HEK293 (cell line): ENCODE results near the gene SPNS2.

Source experiments
- CTCF ChIA-PET: fragments of 350-600 bp; formaldehyde crosslinking; extraction: SDS; loops from one replicate; lab custom pipeline; 2021; ENCODE audit warnings: antibody characterized with exemption; lab: Yijun Ruan, JAX
- POLR2A ChIA-PET: fragments of 300-600 bp; formaldehyde crosslinking; extraction: SDS; loops from one replicate; lab custom pipeline; 2020; ENCODE audit warnings: antibody characterized with exemption, inconsistent platforms; lab: Yijun Ruan, JAX
- H3K27ac ChIP-seq: fragments of 200-500 bp; sonication (Bioruptor generic); 2 replicates; pipeline ENCODE4 v1.5.1; 2014; ENCODE audit warnings: low read depth, low read length, control low read depth, inconsistent platforms; ENCODE audit errors: extremely low read depth
- H3K36me3 ChIP-seq, 2 experiments: fragments of 200-500 bp in 1 of 2; sonication (Bioruptor generic) in 1 of 2; 1 replicate in 1 of 2; 2 replicates in 1 of 2; pipeline ENCODE4 v1.5.1; 2014 to 2017; ENCODE audit warnings: inconsistent platforms in 2 of 2, low read length in 2 of 2; ENCODE audit not compliant: control insufficient read depth in 2 of 2, insufficient read depth in 1 of 2
- H3K4me1 ChIP-seq: fragments of 200-500 bp; sonication (Bioruptor generic); 2 replicates; pipeline ENCODE4 v1.5.1; 2014; ENCODE audit warnings: mild to moderate bottlenecking, low read length, inconsistent platforms; ENCODE audit not compliant: control insufficient read depth, insufficient read depth
- H3K4me3 ChIP-seq: 2 replicates; pipeline ENCODE4 v1.5.1; 2011; ENCODE audit warnings: low read depth, mild to moderate bottlenecking, control low read depth, low read length, moderate library complexity
- H3K9me3 ChIP-seq: fragments of 200-500 bp; sonication (Bioruptor generic); 2 replicates; pipeline ENCODE4 v1.5.1; 2014; ENCODE audit warnings: low read depth, low read length, inconsistent platforms; ENCODE audit not compliant: control insufficient read depth, insufficient read depth
- BCL11A ChIP-seq: fragments of 450-650 bp; formaldehyde crosslinking; IDR thresholded peaks from 2 replicates; pipeline ENCODE4 v1.5.1; 2016; ENCODE audit warnings: low read depth, missing biosample characterization, missing genetic modification characterization
- GLIS1 ChIP-seq: fragments of 450-650 bp; formaldehyde crosslinking; IDR thresholded peaks from 2 replicates; pipeline ENCODE4 v1.5.1; 2016; ENCODE audit warnings: missing biosample characterization, missing genetic modification characterization
- OSR2 ChIP-seq: fragments of 450-650 bp; formaldehyde crosslinking; IDR thresholded peaks from 2 replicates; pipeline ENCODE4 v1.5.1; 2016; ENCODE audit warnings: missing biosample characterization, missing genetic modification characterization
- ZEB2 ChIP-seq: fragments of 450-650 bp; formaldehyde crosslinking; IDR thresholded peaks from 2 replicates; pipeline ENCODE4 v1.5.1; 2016; ENCODE audit warnings: missing biosample characterization, missing genetic modification characterization
- ZFP3 ChIP-seq: fragments of 450-650 bp; formaldehyde crosslinking; IDR thresholded peaks from 2 replicates; pipeline ENCODE4 v1.5.1; 2016; ENCODE audit warnings: low read depth, missing biosample characterization, missing genetic modification characterization
- ZFP37 ChIP-seq: fragments of 450-650 bp; formaldehyde crosslinking; IDR thresholded peaks from 2 replicates; pipeline ENCODE4 v1.5.1; 2016; ENCODE audit warnings: missing biosample characterization, missing genetic modification characterization
- ZIC2 ChIP-seq: fragments of 450-650 bp; formaldehyde crosslinking; IDR thresholded peaks from 2 replicates; pipeline ENCODE4 v1.5.1; 2016; ENCODE audit warnings: missing biosample characterization, missing genetic modification characterization
- ZNF132 ChIP-seq: fragments of 450-650 bp; formaldehyde crosslinking; IDR thresholded peaks from 2 replicates; pipeline ENCODE4 v1.5.1; 2017; ENCODE audit warnings: missing biosample characterization, missing genetic modification characterization, borderline replicate concordance
- ZNF140 ChIP-seq: fragments of 450-650 bp; formaldehyde crosslinking; IDR thresholded peaks from 2 replicates; pipeline ENCODE4 v1.5.1; 2016; ENCODE audit warnings: missing biosample characterization, missing genetic modification characterization
- ZNF157 ChIP-seq: fragments of 450-650 bp; formaldehyde crosslinking; IDR thresholded peaks from 2 replicates; pipeline ENCODE4 v1.5.1; 2016; ENCODE audit warnings: missing biosample characterization, missing genetic modification characterization
- ZNF16 ChIP-seq: fragments of 450-650 bp; formaldehyde crosslinking; IDR thresholded peaks from 2 replicates; pipeline ENCODE4 v1.5.1; 2016; ENCODE audit warnings: low read depth, missing biosample characterization, missing genetic modification characterization
- ZNF175 ChIP-seq: fragments of 450-650 bp; formaldehyde crosslinking; IDR thresholded peaks from 2 replicates; pipeline ENCODE4 v1.5.1; 2016; ENCODE audit warnings: missing biosample characterization, missing genetic modification characterization
- ZNF221 ChIP-seq: fragments of 450-650 bp; formaldehyde crosslinking; IDR thresholded peaks from 2 replicates; pipeline ENCODE4 v1.5.1; 2017; ENCODE audit warnings: missing biosample characterization, missing genetic modification characterization, borderline replicate concordance
- ZNF23 ChIP-seq: fragments of 450-650 bp; formaldehyde crosslinking; IDR thresholded peaks from 2 replicates; pipeline ENCODE4 v1.5.1; 2016; ENCODE audit warnings: missing biosample characterization, missing genetic modification characterization, borderline replicate concordance
- ZNF248 ChIP-seq: fragments of 450-650 bp; formaldehyde crosslinking; IDR thresholded peaks from 2 replicates; pipeline ENCODE4 v1.5.1; 2017; ENCODE audit warnings: missing biosample characterization, missing genetic modification characterization
- ZNF26 ChIP-seq: fragments of 450-650 bp; formaldehyde crosslinking; IDR thresholded peaks from 2 replicates; pipeline ENCODE4 v1.5.1; 2016; ENCODE audit warnings: missing biosample characterization, missing genetic modification characterization
- ZNF274 ChIP-seq, 2 experiments: fragments of 200-500 bp in 1 of 2; fragments of 450-650 bp in 1 of 2; sonication (Bioruptor generic) in 1 of 2; formaldehyde crosslinking in 1 of 2; IDR thresholded peaks; 2 replicates each; pipeline versions ENCODE4 v1.5.1 to v1.6.1; 2014 to 2016; ENCODE audit warnings: borderline replicate concordance in 1 of 2, inconsistent platforms in 1 of 2, low read length in 1 of 2, missing biosample characterization in 1 of 2, missing genetic modification characterization in 1 of 2
- ZNF280C ChIP-seq: fragments of 450-650 bp; formaldehyde crosslinking; IDR thresholded peaks from 2 replicates; pipeline ENCODE4 v1.5.1; 2016; ENCODE audit warnings: missing biosample characterization, missing genetic modification characterization
- ZNF302 ChIP-seq: fragments of 450-650 bp; formaldehyde crosslinking; IDR thresholded peaks from 2 replicates; pipeline ENCODE4 v1.5.1; 2016; ENCODE audit warnings: missing biosample characterization, missing genetic modification characterization, low read depth
- ZNF416 ChIP-seq: fragments of 450-650 bp; formaldehyde crosslinking; IDR thresholded peaks from 2 replicates; pipeline ENCODE4 v1.5.1; 2016; ENCODE audit warnings: missing biosample characterization, missing genetic modification characterization
- ZNF433 ChIP-seq: fragments of 450-650 bp; formaldehyde crosslinking; IDR thresholded peaks from 2 replicates; pipeline ENCODE4 v1.5.1; 2016; ENCODE audit warnings: missing biosample characterization, missing genetic modification characterization, low read depth
- ZNF488 ChIP-seq: fragments of 450-650 bp; formaldehyde crosslinking; IDR thresholded peaks from 2 replicates; pipeline ENCODE4 v1.5.1; 2016; ENCODE audit warnings: missing biosample characterization, missing genetic modification characterization
- ZNF548 ChIP-seq: fragments of 450-650 bp; formaldehyde crosslinking; IDR thresholded peaks from 2 replicates; pipeline ENCODE4 v1.5.1; 2016; ENCODE audit warnings: missing biosample characterization, missing genetic modification characterization
- ZNF623 ChIP-seq: fragments of 450-650 bp; formaldehyde crosslinking; IDR thresholded peaks from 2 replicates; pipeline ENCODE4 v1.5.1; 2016; ENCODE audit warnings: missing biosample characterization, missing genetic modification characterization
- ZNF645 ChIP-seq: fragments of 450-650 bp; formaldehyde crosslinking; IDR thresholded peaks from 2 replicates; pipeline ENCODE4; 2016; ENCODE audit warnings: missing biosample characterization, missing genetic modification characterization
- ZNF776 ChIP-seq: fragments of 450-650 bp; formaldehyde crosslinking; IDR thresholded peaks from 2 replicates; pipeline ENCODE4 v1.5.0; 2017; ENCODE audit warnings: missing biosample characterization, missing genetic modification characterization, borderline replicate concordance
- TF ChIP-seq, protein P1 (sequence below): fragments of 450-650 bp; formaldehyde crosslinking; IDR thresholded peaks from 2 replicates; pipeline ENCODE4 v1.5.1; 2016; ENCODE audit warnings: missing biosample characterization, missing genetic modification characterization

SPNS2 gene

GRCh38 chr17:4518901-4519300 lies 20.2 kb downstream of the SPNS2 start:
- no peak overlapping the region for H3K27ac ChIP-seq
- H3K9me3 ChIP-seq: no peaks in the 10 kb centered on the region
- H3K36me3 ChIP-seq: no peaks in the 10 kb centered on the region
- no peak overlapping the region for H3K4me3 ChIP-seq
- no peaks in the 10 kb centered on the region for H3K4me1 ChIP-seq
- no peak for TF ChIP-seq GLIS1 (tag by site-specific recombination)
- TF ChIP-seq ZNF140 (tag by site-specific recombination): no peak
- no peak for TF ChIP-seq ZNF280C
- TF ChIP-seq ZNF248: no peak
- TF ChIP-seq ZFP3 (tag by site-specific recombination): no peak
- no peak for TF ChIP-seq ZNF488 (tag by site-specific recombination)
- no peak for TF ChIP-seq ZNF623
- TF ChIP-seq ZNF23: no peak
- no peak for TF ChIP-seq ZNF26 (tag by site-specific recombination)
- no peak for TF ChIP-seq ZNF776 (tag by site-specific recombination)
- no peak for TF ChIP-seq ZNF645 (tag by site-specific recombination)
- TF ChIP-seq ZFP37 (tag by site-specific recombination): no peak
- no peak for TF ChIP-seq ZNF548 (tag by site-specific recombination)
- TF ChIP-seq ZNF416: no peak
- TF ChIP-seq OSR2 (tag by site-specific recombination): no peak
- no peak for TF ChIP-seq ZEB2
- no peak for TF ChIP-seq ZNF433 (tag by site-specific recombination)
- TF ChIP-seq BCL11A (tag by site-specific recombination): no peak
- TF ChIP-seq ZNF16: no peak
- TF ChIP-seq, all 188 proteins: peak for 0
- ChIA-PET CTCF (interaction anchor here (0.6 kb wide), 1 partner anchor 9 kb away, joined by 4 read pairs; no protein-coding TSS in a partner anchor), POLR2A (interaction anchor here (0.6 to 0.8 kb wide), 2 partner anchors 19 to 653 kb away, joined by 4 to 6 read pairs; no protein-coding TSS in a partner anchor)

DNA sequence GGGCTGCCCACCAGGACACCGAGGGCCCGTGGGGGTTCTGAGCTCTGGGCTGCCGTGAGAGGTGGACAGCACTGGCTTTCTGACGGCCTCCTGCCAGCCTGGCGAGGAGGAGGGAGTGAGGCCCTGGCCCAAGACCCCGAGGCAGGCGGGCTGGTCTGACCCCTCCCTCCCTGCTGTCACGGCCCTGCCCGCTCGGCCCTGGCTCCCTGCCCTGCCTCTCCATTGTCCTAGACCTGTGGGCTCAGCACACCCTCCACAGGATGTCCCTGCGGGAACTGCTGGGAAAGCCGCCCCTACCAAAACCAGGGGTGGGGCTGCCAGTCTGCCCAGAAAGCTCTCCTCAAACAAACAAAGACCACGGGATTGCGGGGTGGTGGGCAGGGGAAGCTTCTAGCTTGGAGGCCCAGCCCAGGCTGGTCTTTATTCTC lies 20.7 kb downstream of the SPNS2 start:
- H3K27ac ChIP-seq: no peak overlapping the region
- H3K36me3 ChIP-seq: no peaks in the 10 kb centered on the region
- ChIA-PET POLR2A (interaction anchor here (0.8 kb wide), 1 partner anchor 19 kb away, joined by 6 read pairs; no protein-coding TSS in a partner anchor), CTCF (interaction anchor here (0.6 kb wide), 3 partner anchors 9 to 663 kb away, joined by 3 to 4 read pairs (median 3); no protein-coding TSS in a partner anchor)
- H3K9me3 ChIP-seq: no peaks in the 10 kb centered on the region
- no peak overlapping the region for H3K4me3 ChIP-seq
- no peaks in the 10 kb centered on the region for H3K4me1 ChIP-seq
- TF ChIP-seq ZNF274 (IDR thresholded peaks at IDR 0.05; ENCODE audit: low read length): no peak
- no peak for TF ChIP-seq ZNF274 (tag by site-specific recombination; IDR thresholded peaks at IDR 0.05; ENCODE audit: borderline replicate concordance)
- TF ChIP-seq ZNF175 (tag by site-specific recombination): no peak
- no peak; the same call in 1 of the 2 replicates for TF ChIP-seq ZIC2 (tag by site-specific recombination)
- TF ChIP-seq ZNF302 (tag by site-specific recombination): no peak
- no peak for TF ChIP-seq ZNF221
- TF ChIP-seq ZNF645 (tag by site-specific recombination): no peak
- TF ChIP-seq, protein P1, sequence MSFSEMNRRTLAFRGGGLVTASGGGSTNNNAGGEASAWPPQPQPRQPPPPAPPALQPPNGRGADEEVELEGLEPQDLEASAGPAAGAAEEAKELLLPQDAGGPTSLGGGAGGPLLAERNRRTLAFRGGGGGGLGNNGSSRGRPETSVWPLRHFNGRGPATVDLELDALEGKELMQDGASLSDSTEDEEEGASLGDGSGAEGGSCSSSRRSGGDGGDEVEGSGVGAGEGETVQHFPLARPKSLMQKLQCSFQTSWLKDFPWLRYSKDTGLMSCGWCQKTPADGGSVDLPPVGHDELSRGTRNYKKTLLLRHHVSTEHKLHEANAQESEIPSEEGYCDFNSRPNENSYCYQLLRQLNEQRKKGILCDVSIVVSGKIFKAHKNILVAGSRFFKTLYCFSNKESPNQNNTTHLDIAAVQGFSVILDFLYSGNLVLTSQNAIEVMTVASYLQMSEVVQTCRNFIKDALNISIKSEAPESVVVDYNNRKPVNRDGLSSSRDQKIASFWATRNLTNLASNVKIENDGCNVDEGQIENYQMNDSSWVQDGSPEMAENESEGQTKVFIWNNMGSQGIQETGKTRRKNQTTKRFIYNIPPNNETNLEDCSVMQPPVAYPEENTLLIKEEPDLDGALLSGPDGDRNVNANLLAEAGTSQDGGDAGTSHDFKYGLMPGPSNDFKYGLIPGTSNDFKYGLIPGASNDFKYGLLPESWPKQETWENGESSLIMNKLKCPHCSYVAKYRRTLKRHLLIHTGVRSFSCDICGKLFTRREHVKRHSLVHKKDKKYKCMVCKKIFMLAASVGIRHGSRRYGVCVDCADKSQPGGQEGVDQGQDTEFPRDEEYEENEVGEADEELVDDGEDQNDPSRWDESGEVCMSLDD (tag by site-specific recombination): no peak
- TF ChIP-seq ZNF157 (tag by site-specific recombination): no peak
- TF ChIP-seq ZNF132: no peak
